ENCODE measurements around the gene FANCM. TPM values are rescaled to one million over a fixed set of nuclear protein-coding genes. Genes with fewer than 3 reads are reported as not detected.

The FANCM gene
- total and polyA plus RNA-seq, 9 of the 15 experiments (the other 6 are each of a cell fraction or from before 2014, with no cell fraction given) = 5.1 to 14.4 (median 6.2) TPM

GRCh38 chr14:45181806-45182205 lies 46.1 kb downstream of the FANCM start:
- Histone ChIP-seq H3K27ac (ENCODE audit: extremely low read depth, low read depth, low read length) (no peak overlapping the region), H4K20me1 (replicated peaks; ENCODE audit: control insufficient read depth, insufficient read depth, low read length) (no peaks in the 10 kb centered on the region), H3K9ac (ENCODE audit: insufficient read depth in 1 of 2, low read depth in 2 of 2, low read length in 2 of 2) (no peak overlapping the region), H3K36me3 (ENCODE audit: control insufficient read depth, insufficient read depth, low read length) (peaks cover 11% of the 10 kb centered on the region; the same call in 1 of the 3 replicates), H3K9me1 (ENCODE audit: control insufficient read depth, insufficient read depth, low read length) (no peaks in the 10 kb centered on the region), H3K4me1 (replicated peaks in 1 of 2; ENCODE audit: control insufficient read depth in 2 of 2, insufficient read depth in 2 of 2, low read length in 2 of 2) (no peaks in the 10 kb centered on the region), H3K27me3 (ENCODE audit: control insufficient read depth in 2 of 2, insufficient read depth in 2 of 2, low read length in 2 of 2) (no peaks in the 10 kb centered on the region), H3K4me3 (no peak overlapping the region), H2AFZ (ENCODE audit: low read depth, low read length) (no peak overlapping the region), H3K79me2 (ENCODE audit: control insufficient read depth, insufficient read depth, low read length) (no peaks in the 10 kb centered on the region), H3K9me3 (replicated peaks; ENCODE audit: control insufficient read depth, insufficient read depth, low read depth, low read length) (no peaks in the 10 kb centered on the region), H3K4me2 (ENCODE audit: insufficient read depth, low read length) (no peak overlapping the region)
- ChIA-PET CTCF (ENCODE audit: low intra/inter-chr PET ratio) (no interaction called here), POLR2A (no interaction called here)
- BruUV-seq (replicated peaks) = no TSS peak
- 81% methylated on average over 3 of the region's 3 CpGs for WGBS (ENCODE audit: insufficient coverage, low coverage, missing lambda C conversion rate)
- TF ChIP-seq SMAD3 (CRISPR knock-in tag; conservative IDR thresholded peaks at IDR 0.05) (no peak), TCF15 (CRISPR knock-in tag; IDR thresholded peaks at IDR 0.05) (no peak), ZNF384 (IDR thresholded peaks at IDR 0.05; ENCODE audit: low read depth, low read length) (no peak), ZNF586 (CRISPR knock-in tag; conservative IDR thresholded peaks at IDR 0.05) (no peak), SAFB2 (IDR thresholded peaks at IDR 0.05; ENCODE audit: borderline replicate concordance, low read depth, low read length, severe bottlenecking) (no peak), NFYB (IDR thresholded peaks at IDR 0.05; ENCODE audit: extremely low read depth, insufficient read length) (no peak), TARDBP (IDR thresholded peaks at IDR 0.05) (no peak), SOX6 (IDR thresholded peaks at IDR 0.05) (no peak), ZKSCAN3 (CRISPR knock-in tag; IDR thresholded peaks at IDR 0.05) (no peak), LCOR (CRISPR knock-in tag; IDR thresholded peaks at IDR 0.05) (no peak), EZH2 (IDR thresholded peaks at IDR 0.05; ENCODE audit: borderline replicate concordance, low read depth, low read length) (no peak), NFRKB (IDR thresholded peaks at IDR 0.05; ENCODE audit: low read depth) (no peak), ZNF23 (CRISPR knock-in tag; IDR thresholded peaks at IDR 0.05) (no peak), LEF1 (IDR thresholded peaks at IDR 0.05) (no peak)
- DNase-seq (ENCODE audit: extremely low read depth in 1 of 4, low spot score in 3 of 4) (no peak), FAIRE-seq (no peak), ATAC-seq (no peak)
- intact Hi-C loops (cut with micrococcal nuclease) = no loop called here
- in situ Hi-C loops (cut with MboI) = no loop called here
